Measurements from ENCODE around the gene KCTD11.

GRCh38 chr17:7403977-7404736 lies 52.2 kb downstream of the KCTD11 start, which contains the start of gene TMEM256:
- TF ChIP-seq CTCF (conservative IDR thresholded peaks at IDR 0.05; ENCODE audit: low read depth in 2 of 2) = no peak
- TF ChIP-seq POLR2AphosphoS5 (IDR thresholded peaks at IDR 0.05; ENCODE audit: low read depth) = peak; percentile 92
- no peak for TF ChIP-seq EZH2phosphoT487 (IDR thresholded peaks at IDR 0.05; ENCODE audit: unreplicated experiment)
- TF ChIP-seq EZH2 (IDR thresholded peaks at IDR 0.05; ENCODE audit: low read depth, unreplicated experiment) = no peak
- TF ChIP-seq REST (IDR thresholded peaks at IDR 0.05; ENCODE audit: unreplicated experiment) = no peak
- TF ChIP-seq JUNB (IDR thresholded peaks at IDR 0.05; ENCODE audit: unreplicated experiment) = no peak
- no peak for TF ChIP-seq NANOG (IDR thresholded peaks at IDR 0.05; ENCODE audit: borderline replicate concordance)
